HL-60 (cell line): ENCODE measurements around the gene HIP1.

Experiments used
- CTCF ChIP-seq: IDR thresholded peaks from one replicate; pipeline ENCODE4 v1.5.1; 2011; ENCODE audit warnings: low read length, control low read depth, inconsistent platforms; ENCODE audit not compliant: insufficient read depth
- GABPA ChIP-seq: IDR thresholded peaks from 2 replicates; pipeline ENCODE4 v1.6.1; 2012; ENCODE audit warnings: low read depth
- POLR2AphosphoS5 ChIP-seq: IDR thresholded peaks from 2 replicates; pipeline ENCODE4 v1.6.1; 2012; ENCODE audit warnings: low read depth

- TF ChIP-seq CTCF (no peak), GABPA (no peak), POLR2AphosphoS5 (no peak)
These were observed 80.4 kb downstream of the HIP1 start for GRCh38 chr7:75658369-75658768.
